HG02938 (cell line): Measurements from ENCODE around the gene ABAT.
A peak's percentile ranks its signal among the peaks of the same experiment; 100 is the strongest.
"Not testable (repeated sequence)": the region's sequence is repeated elsewhere in the genome, so short reads cannot be mapped to it uniquely, and the experiment has no call there.

Source experiments
- ATAC-seq: cut with Tn5 transposase; IDR thresholded peaks from one replicate; pipeline ENCODE4 v1.9.1; 2021; ENCODE audit warnings: mild to moderate bottlenecking, moderate library complexity; ENCODE audit not compliant: unreplicated experiment

ABAT gene

GRCh38 chr16:8648877-8649276 is 25.5 kb upstream of the ABAT start:
- no peak for ATAC-seq

DNA sequence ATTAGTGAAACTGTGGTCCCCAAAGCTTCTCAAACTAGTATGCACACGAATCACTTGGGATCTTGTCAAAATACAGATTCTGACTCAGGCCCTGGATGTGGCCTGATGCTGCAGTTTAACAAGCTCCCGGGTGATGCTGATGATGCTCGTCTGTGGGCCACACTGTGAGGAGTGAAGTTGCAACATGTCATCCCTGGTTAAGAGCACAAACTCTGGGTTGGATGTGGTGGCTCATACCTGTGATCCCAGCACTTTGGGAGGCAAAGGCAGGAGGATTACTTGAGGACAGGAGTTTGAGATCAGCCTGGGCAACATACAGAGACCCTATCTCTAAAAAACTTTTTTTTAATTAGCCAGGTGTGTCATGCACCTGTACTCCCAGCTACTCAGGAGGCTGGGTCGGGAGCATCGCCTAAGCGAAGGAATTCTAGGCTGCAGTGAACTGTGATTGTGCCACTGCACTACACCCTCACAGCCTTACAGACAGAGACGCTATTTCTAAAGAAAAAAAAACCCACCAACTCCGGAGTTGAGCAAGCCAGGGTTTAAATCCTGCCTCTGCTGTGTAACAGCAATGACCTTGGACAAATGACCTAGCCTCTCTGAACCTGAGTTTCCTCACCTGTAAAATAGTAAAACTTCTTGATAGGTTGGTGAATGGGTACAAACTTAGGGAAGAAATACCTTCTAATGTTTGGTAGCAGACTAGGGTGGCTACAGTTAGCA is 24.4 kb upstream of the ABAT start:
- no peak for ATAC-seq

DNA sequence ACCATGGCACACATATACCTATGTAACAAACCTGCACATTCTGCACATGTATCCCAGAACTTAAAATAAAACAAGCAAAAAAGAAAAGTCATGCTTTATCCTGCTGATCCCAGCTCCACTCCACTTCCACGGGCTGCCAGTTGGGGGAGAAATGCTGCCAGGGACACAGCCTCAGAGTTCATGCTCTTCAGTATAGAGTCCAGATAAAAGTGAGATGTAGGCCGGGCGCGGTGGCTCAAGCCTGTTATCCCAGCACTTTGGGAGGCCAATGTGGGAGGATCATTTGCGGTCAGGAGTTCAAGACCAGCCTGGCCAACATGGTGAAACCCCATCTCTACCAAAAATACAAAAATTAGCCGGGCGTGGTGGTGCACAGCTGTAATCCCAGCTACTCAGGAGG is 22.5 kb upstream of the ABAT start:
- not testable (repeated sequence) for ATAC-seq

- ATAC-seq: peak; percentile 75
Observed at GRCh38 chr16:8655184-8655717, 19.2 kb upstream of the ABAT start.

- no peak for ATAC-seq
Observed at GRCh38 chr16:8656376-8656775, 18.0 kb upstream of the ABAT start.

GRCh38 chr16:8660841-8661301 is 13.5 kb upstream of the ABAT start:
- ATAC-seq: no peak

GRCh38 chr16:8661703-8662102 is 12.7 kb upstream of the ABAT start:
- ATAC-seq: no peak

DNA sequence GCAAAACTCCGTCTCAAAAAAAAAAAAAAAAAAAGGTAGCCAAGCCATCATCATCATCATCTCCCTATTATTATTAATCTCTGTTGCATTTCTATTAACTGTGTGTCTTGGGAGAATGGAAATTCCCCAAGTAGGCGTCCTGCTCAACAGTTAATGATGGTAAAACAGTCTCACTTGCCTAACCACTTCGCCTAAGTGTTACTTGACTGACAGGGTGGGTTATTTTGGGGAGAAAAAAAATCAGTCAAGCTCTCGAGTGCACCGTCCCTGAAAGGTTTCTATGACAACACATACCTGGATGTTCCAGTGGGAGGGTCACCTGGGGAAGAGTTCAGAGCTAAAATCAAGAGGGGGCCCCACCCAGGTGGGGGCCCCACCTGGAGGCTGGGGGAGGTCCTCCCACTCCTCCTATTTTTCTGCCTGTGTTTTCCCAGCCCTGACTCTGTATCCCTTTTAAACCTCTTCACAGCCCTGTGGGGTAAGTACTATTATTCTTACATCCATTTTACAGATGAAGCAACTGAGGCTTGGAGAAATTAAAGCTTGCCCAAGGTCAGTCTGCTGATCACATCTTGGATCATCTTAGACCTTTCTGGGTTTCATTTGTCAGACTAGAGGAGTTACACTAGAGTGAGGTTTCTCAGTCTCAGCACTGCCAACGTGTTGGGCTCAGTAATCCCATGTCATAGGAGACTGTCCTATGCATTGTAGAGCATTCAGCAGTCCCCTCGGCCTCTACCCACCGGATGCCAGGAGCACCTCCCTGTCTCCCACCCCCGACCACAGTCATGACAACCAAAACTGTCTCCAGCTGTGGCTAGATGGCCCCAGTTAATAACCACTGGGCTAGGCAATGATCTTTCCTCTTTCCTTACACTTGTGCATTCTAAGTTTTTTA is 11.0 kb upstream of the ABAT start:
- ATAC-seq: no peak

DNA sequence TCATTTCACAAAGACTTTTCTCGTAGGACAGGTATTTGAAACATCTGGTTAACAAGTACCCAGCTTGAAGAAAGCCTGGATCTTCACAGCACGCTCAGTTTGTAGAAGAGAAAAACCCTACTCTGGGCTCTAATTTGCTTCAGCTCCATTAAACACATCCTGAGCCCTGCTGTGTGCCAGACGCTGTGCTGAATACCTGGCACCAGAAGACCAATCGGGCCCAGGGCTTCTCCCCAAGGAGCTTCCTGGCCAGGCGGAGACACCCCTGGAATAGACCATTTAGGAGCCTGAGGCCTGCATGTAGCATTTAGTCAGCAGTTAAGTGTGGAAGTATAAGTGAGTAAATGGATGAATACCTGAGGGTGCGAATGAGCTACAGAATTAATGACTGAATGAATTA is 8.9 kb upstream of the ABAT start:
- ATAC-seq: no peak

- no peak for ATAC-seq
Observed at GRCh38 chr16:8667492-8667891, 6.9 kb upstream of the ABAT start.

DNA sequence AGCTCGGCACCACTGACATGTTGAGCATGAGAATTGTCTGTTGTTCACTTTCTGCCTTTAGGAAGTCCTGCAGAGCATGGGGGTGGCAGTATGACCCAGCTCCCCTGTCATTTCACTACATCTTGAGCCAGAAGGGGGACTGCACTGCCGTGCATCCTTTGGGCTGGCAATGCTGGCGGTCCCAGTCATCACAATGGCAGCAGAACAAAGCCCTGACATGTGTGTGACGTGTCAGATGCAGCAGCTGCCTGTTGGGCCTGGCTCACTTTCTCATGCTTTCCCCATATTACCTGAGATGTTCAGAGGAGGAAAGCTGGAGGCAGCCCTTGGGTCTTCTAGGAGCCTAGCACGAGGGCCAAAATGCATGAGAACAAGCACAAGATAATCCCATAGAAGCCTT is 6.3 kb upstream of the ABAT start:
- ATAC-seq: no peak

DNA sequence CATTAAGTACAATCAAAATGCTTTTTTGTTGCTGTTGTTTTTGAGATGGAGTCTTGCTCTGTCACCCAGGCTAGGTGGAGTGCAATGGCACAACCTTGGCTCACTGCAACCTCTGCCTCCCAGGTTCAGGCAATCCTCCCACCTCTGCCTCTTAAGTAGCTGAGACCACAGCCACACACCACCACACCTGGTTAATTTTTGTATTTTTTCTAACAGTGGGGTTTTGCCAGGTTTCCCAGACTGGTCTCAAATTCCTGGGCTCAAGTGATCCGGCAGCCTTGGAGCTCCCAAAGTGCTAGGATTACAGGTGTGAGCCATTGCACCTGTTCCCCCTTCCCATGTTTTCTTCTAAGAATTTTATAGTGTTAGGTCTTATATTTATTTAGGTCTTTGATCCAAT is 4.9 kb upstream of the ABAT start:
- ATAC-seq: no peak

- ATAC-seq: no peak
Observed at GRCh38 chr16:8670014-8670560, 4.3 kb upstream of the ABAT start.

DNA sequence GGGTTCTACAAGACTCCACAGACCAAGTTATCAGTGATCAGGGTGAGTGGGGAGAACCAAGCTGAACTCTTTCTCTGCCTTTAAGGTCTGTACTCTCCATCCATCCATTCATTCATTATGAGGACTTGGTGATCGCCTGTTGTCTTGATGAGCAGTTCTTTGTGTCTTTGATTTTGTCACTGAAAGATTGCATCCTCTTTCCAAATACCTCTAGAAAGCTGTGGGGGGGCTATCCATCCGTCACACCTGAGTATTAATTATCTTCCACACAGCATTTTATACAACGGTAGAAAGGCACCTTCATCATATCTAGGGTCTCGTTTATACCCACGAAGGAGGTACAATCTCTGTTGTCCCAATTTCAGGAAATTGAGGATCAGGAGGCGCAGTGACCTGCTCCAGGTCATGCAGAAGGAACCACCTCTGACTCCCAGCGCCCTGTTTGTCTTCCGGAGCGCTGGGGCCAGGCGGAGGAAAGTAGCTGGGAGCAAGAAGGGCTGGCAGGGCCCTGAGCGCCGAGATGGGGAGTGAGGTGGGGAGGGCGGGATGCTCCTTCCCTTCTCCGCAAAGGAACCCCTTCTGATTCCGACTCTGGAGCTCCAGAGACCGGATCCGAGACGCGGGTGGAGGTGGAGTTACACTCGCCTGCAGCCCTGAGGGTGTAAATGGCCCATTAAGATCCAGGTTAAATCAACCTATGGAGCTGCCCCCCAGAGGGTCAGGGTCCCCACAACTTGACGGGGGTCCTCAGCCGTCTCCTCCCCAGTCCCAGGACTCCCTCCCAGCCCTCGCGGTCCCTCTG is 605 bp upstream of the ABAT start:
- ATAC-seq: peak; percentile 50

- no peak for ATAC-seq
Observed at GRCh38 chr16:8675183-8676159, 1.1 kb downstream of the ABAT start.

- no peak for ATAC-seq
Observed at GRCh38 chr16:8676160-8676547, 1.7 kb downstream of the ABAT start.

DNA sequence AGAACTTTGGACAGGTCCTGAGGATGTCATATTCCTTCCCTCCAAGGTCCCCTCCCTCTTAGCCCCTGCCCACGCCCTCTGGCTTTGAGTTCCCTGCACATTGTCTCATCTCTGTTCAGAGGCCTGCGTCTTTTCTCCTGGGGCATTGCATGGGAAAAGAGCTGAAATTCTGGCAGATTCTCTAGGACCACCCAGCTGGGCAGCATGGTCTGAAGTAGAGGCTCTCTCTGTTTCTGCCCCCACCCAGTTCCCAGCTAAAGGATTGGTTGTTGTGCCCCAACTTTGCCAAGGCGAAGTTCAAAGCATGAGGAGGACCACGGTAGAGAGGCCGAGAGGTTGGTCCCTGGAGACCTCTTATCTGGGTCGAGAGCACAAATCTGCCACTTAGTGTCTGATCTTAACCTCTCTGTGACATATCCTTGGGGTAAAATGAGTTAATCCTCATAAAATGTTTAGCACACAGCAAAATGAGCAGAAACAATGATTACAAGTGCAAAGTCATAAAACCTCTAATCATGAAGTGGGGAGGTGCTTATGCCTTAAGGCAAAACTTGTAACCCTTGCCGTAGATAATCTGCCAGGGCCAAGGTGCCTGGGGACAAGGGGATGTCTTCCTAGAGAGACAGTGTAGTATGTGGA is 2.4 kb downstream of the ABAT start:
- no peak for ATAC-seq

DNA sequence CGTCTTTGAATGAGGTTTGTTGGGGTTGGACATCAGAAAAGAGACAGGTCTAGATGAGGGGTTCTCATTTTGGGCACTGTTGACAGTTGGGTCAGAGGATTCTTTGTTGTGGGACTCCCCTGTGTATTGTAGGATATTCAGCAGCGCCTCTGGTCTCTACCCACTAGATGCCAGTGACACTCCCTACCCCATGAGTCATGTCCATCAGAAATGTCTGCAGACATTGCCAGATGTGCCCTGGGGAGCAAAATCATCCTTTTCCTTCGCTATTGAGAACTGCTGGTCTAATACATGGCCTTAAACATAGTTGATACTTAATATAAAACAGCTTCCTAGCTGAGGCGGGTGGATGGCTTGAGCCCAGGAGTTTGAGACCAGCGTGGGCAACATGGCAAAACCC is 3.1 kb downstream of the ABAT start:
- no peak for ATAC-seq
